ENCODE measurements around the gene GLIS1. TPM values are rescaled to one million over a fixed set of nuclear protein-coding genes. Genes with fewer than 3 reads are reported as not detected.

Gene GLIS1
- total RNA-seq, 2 donors from 2014 or later = 2.6 TPM; not detected in 1

DNA sequence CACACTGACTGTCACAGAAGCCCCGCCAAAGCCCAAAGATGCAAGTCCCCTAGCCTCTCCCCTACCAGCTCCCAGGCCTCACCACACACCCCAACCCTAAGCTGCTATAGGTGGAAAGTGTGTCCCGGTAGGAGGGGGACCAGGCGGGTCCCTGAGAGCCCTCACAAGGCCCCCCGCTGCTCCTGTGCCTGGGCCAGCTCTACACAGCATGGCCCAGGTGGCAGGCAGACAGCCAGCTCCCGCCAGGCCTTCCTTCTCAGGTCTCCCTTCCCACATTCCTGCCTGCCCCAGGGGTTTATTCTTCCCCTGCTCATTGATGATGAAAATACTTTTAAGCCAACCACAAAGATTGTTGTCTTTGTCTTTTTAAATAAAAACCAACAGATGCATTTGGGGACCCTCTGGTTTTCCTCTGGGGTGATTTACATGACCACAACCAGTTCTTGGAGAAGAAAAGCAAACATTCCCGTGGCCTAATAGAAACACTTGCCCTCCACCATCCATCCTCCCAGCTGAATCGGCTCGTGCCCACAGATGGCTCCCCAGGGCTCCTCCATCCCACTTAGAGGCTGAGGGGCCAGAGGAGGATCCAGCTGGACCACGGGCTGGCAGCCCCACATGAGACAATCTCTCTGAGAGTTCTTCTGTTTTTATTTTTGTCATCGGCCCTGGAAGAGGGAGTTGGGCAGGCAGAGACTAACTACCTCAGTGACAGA lies 186.7 kb downstream of the GLIS1 start:
- ATAC-seq (ENCODE audit: insufficient number of reproducible peaks, low FRiP score, low read depth) = no peak
- Histone ChIP-seq H3K4me3 (no peak overlapping the region), H3K36me3 (no peaks in the 10 kb centered on the region), H3K9me3 (no peaks in the 10 kb centered on the region), H3K4me1 (ENCODE audit: control insufficient read depth in 1 of 2, low read depth in 2 of 2) (no peaks in the 10 kb centered on the region), H3K27ac (no peak overlapping the region), H3K27me3 (replicated peaks; ENCODE audit: insufficient read depth) (no peaks in the 10 kb centered on the region)
- TF ChIP-seq, protein P1, sequence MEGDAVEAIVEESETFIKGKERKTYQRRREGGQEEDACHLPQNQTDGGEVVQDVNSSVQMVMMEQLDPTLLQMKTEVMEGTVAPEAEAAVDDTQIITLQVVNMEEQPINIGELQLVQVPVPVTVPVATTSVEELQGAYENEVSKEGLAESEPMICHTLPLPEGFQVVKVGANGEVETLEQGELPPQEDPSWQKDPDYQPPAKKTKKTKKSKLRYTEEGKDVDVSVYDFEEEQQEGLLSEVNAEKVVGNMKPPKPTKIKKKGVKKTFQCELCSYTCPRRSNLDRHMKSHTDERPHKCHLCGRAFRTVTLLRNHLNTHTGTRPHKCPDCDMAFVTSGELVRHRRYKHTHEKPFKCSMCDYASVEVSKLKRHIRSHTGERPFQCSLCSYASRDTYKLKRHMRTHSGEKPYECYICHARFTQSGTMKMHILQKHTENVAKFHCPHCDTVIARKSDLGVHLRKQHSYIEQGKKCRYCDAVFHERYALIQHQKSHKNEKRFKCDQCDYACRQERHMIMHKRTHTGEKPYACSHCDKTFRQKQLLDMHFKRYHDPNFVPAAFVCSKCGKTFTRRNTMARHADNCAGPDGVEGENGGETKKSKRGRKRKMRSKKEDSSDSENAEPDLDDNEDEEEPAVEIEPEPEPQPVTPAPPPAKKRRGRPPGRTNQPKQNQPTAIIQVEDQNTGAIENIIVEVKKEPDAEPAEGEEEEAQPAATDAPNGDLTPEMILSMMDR (IDR thresholded peaks at IDR 0.05) = no peak
- DNase-seq (ENCODE audit: low spot score) = no peak

DNA sequence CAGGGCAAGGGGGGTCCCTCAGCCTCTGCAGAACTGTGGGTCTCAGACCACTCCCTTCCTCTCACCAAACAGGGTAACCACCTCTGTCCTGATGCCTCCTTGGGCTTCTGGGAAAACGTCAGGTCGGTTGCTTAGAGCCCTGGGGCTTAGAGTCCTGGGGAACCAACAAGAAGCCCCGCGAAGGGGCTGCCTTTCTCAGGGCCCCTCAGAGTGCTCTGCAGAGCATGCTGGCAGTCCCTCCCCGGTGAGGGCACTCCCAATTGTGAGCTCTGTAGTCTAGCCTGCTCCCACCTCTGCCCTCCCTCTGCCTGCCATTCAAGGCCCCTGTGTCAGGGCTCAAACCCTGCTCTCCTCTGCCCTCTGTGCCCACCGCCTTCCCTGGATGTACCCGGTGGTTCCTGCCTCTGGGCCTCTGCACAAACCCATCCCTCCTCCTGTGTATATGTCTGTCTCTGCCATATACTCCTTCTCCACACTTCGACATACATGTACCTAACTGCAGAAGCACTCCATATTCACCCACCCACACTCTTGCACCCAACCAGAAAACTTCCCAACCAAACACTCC lies 187.5 kb downstream of the GLIS1 start:
- Histone ChIP-seq H3K27ac (no peak overlapping the region), H3K4me3 (no peak overlapping the region), H3K4me1 (ENCODE audit: control insufficient read depth in 1 of 2, low read depth in 2 of 2) (no peaks in the 10 kb centered on the region), H3K36me3 (no peaks in the 10 kb centered on the region), H3K27me3 (replicated peaks; ENCODE audit: insufficient read depth) (no peaks in the 10 kb centered on the region), H3K9me3 (no peaks in the 10 kb centered on the region)
- ATAC-seq (ENCODE audit: insufficient number of reproducible peaks, low FRiP score, low read depth) = no peak
- DNase-seq (ENCODE audit: low spot score) = no peak
- TF ChIP-seq, protein P1 (IDR thresholded peaks at IDR 0.05) = no peak

DNA sequence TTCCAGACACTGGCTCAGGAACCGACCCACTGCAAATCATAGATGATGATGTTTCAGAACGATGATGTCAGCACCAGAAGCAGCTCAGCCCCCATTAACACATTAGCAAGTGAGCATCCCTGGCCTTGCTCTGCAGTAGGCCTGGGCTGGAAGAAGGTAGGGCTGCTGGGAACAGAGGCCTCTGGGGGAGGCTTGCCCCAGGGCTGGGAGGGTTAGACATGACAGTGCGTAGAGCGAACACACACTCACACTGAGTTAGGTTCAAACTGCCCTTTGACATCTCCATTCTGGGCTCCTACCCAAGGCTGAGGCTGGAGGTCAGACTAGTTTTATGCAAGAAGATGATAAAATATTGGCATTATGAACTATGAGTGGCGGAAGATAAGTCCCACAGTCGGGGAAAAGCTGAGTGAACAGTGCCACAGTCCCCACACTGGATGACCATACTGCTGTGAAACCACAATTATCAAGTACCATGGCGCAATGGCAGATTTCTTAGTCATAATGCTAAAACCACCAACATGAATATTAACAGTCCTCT lies 188.7 kb downstream of the GLIS1 start:
- no peak overlapping the region for H3K4me3 ChIP-seq
- no peak overlapping the region for H3K27ac ChIP-seq
- H3K4me1 ChIP-seq (ENCODE audit: control insufficient read depth in 1 of 2, low read depth in 2 of 2) = no peaks in the 10 kb centered on the region
- DNase-seq (ENCODE audit: low spot score) = no peak
- no peak for ATAC-seq (ENCODE audit: insufficient number of reproducible peaks, low FRiP score, low read depth)
- H3K36me3 ChIP-seq = no peaks in the 10 kb centered on the region
- H3K9me3 ChIP-seq = no peaks in the 10 kb centered on the region
- TF ChIP-seq, protein P1 (IDR thresholded peaks at IDR 0.05) = no peak
- H3K27me3 ChIP-seq (replicated peaks; ENCODE audit: insufficient read depth) = no peaks in the 10 kb centered on the region

DNA sequence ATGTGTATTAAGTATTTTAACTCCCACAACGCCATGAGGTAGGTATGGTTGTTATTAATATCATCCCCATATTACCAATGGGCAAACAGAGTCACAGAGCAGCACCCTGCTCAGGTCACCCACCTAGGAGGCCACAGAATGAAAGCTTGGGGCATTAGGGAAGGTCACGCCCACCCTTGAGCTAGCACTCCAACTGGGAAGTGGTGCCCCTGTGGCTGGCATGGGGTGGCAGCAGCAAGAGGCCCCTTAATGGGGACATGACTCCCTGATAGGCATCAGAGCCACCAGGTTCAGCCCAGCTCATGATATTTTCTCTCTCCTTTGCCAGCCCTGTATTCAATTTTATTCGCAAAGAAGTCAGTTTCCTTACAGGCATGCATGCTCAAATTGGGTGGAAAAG lies 189.2 kb downstream of the GLIS1 start:
- Histone ChIP-seq H3K36me3 (no peaks in the 10 kb centered on the region), H3K4me1 (ENCODE audit: control insufficient read depth in 1 of 2, low read depth in 2 of 2) (no peaks in the 10 kb centered on the region), H3K4me3 (no peak overlapping the region), H3K27me3 (replicated peaks; ENCODE audit: insufficient read depth) (no peaks in the 10 kb centered on the region), H3K9me3 (no peaks in the 10 kb centered on the region), H3K27ac (no peak overlapping the region)
- DNase-seq (ENCODE audit: low spot score) = no peak
- ATAC-seq (ENCODE audit: insufficient number of reproducible peaks, low FRiP score, low read depth) = no peak
- TF ChIP-seq, protein P1 (IDR thresholded peaks at IDR 0.05) = no peak

DNA sequence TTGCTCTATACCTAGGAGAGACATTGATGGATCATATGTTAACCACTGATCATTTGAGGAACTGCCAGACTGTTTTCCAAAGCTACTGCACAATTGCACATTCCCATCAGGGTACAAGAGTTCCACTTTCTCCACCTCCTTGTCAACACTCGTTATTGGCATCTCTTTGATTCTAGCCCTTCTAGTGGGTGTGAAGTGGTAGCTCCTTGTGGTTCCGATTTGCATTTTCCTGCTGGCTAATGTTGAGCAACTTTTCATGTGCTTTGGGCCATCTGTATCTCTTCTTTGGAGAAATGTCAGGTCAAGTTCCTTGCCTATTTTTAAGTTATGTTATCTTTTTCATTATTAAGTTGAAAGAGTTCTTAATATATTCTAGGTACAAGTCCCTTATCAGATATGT lies 189.7 kb downstream of the GLIS1 start:
- DNase-seq (ENCODE audit: low spot score) (no peak), ATAC-seq (ENCODE audit: insufficient number of reproducible peaks, low FRiP score, low read depth) (no peak)
- Histone ChIP-seq H3K27ac (no peak overlapping the region), H3K4me1 (ENCODE audit: control insufficient read depth in 1 of 2, low read depth in 2 of 2) (no peaks in the 10 kb centered on the region), H3K9me3 (no peaks in the 10 kb centered on the region), H3K27me3 (replicated peaks; ENCODE audit: insufficient read depth) (no peaks in the 10 kb centered on the region), H3K4me3 (no peak overlapping the region), H3K36me3 (no peaks in the 10 kb centered on the region)
- TF ChIP-seq, protein P1 (IDR thresholded peaks at IDR 0.05) = no peak

All from thoracic aorta (tissue), 2 donors.